Raji (cell line): Measurements from ENCODE around the gene PHF14.

Source experiments
- POLR2A ChIP-seq: IDR thresholded peaks from 2 replicates; pipeline ENCODE4 v1.6.1; 2011; ENCODE audit warnings: low read depth, low read length, control low read depth; ENCODE audit not compliant: insufficient read depth

PHF14 gene

DNA sequence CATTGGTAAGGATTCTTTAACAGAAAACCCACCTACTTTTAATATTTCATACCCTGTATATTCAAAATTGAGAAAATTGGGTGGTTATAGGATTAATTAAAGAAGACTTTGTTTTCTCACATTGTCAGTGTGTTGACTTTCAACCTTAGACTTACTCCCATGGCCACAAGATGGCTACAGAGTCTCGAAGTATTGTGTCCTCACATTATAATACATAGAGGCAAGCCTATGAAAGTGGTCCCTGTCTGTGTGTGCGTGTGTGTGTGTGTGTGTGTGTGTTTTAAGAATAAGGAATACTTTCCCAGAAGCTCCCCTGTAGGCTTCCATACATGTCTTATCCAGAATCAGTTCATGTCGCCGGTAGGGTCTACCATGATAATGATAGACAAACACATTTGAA lies 180.0 kb downstream of the PHF14 start:
- TF ChIP-seq POLR2A, result no peak

GRCh38 chr7:11155883-11156282 lies 182.2 kb downstream of the PHF14 start:
- TF ChIP-seq POLR2A, result no peak

GRCh38 chr7:11161499-11161898 lies 187.8 kb downstream of the PHF14 start:
- TF ChIP-seq POLR2A, result no peak

DNA sequence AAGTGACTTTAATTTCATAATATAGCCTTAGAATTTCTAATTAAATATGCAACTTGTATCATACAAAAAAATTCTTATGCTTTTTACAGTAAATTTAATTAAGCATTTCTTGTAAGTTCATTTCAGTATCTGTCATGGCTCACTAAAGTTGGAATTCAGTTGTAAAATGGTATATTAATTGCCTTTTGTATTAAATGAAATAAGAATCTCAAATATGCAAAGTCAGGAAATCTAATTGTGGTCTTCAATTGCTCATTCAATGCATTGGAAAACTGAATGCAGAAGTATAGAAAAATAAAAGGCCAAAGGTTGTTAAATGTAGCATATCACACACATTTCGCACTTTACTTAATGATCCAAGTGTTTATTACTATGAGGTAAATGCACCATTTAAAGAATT lies 189.5 kb downstream of the PHF14 start:
- no peak for TF ChIP-seq POLR2A

DNA sequence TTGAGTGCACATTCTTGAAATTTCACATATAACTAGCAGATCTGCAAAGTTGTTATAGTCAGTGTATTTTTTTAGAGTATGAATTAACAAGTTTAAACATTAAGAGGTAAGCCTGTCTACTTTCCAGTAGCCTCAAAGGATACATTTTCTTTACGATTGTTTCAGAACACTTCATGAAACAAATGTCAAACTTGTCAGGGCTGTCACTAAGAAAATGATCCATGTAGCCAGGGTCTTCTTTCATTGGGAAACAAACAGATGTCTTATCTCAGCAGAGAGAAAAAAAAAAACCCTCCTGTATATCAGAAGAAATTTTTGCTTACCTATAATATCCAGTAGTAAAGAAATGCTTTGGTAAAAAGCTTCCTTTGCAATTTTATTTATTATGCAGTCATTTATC lies 192.4 kb downstream of the PHF14 start:
- TF ChIP-seq POLR2A, result no peak

DNA sequence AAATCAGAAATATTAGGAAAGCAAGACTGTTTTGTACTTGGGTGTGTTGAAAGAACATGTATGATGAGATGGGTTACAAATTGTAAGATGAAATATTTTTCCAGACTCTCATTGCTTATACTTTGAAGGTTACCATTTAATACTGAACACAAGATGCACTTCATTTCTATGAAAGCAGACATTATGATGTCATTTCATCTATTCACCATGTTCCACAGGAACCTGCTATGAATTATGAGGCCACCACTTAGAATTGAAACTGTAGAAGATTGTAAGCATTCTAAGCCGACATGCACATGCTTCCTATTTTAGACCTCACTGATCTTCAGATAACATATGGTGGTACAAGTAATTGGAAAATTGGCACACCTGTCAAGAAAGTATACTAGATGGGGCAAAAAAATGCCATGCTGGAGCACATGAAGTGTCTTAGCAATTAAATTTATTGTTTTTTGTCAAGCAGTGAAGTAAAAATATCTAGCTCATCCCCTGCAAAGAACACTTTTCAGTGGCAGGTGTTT lies 195.0 kb downstream of the PHF14 start:
- no peak for TF ChIP-seq POLR2A

- no peak for TF ChIP-seq POLR2A
Observed at GRCh38 chr7:11170175-11170574, 196.5 kb downstream of the PHF14 start.

- TF ChIP-seq POLR2A, result no peak
Observed at GRCh38 chr7:11170863-11171568, 197.3 kb downstream of the PHF14 start.

DNA sequence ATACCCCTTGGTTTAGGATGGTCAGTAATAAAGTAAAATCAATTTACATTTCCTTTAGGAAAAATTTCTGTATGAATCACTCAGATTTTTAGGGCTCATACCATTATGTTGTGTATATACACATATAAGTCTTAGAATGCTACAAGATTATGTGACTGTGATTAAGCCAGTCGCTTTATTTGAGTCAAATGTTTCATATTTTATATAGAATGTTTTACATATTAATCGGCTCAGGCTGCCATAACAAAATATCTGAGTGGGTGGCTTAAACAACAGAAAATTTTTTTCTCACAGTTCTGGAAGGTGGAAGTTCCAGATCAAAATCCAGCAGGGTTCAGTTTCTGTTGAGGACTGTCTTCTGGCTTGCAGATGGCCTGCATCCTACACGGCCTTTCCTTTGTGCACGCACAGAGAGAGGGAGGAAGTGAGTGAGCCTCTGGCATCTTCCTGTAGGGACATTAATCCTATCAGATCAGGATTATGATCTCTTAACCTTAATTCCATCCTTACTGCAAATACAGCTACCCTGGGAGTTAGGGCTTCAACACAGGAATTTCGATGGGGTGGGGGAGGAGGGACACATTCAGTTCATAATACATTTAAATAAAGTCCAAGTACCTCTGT lies 198.0 kb downstream of the PHF14 start:
- no peak for TF ChIP-seq POLR2A

DNA sequence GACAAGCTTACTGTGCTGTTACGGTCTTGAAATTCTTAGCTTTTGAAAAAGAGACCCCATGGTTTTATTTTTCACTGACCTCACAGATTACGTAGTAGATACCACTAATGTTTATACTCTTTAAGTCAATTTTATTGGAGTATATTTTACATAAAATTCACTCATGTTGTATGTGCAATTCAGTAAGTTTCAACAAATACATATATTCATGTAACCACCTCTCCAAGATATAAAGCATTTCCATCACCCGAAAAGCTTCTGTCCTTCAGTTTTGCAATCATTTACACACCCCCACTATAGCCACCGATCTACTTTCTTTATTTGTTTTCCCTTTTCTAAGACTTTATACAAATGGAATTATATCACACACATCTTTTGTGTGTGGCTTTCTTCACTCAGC lies 199.2 kb downstream of the PHF14 start:
- no peak for TF ChIP-seq POLR2A

DNA sequence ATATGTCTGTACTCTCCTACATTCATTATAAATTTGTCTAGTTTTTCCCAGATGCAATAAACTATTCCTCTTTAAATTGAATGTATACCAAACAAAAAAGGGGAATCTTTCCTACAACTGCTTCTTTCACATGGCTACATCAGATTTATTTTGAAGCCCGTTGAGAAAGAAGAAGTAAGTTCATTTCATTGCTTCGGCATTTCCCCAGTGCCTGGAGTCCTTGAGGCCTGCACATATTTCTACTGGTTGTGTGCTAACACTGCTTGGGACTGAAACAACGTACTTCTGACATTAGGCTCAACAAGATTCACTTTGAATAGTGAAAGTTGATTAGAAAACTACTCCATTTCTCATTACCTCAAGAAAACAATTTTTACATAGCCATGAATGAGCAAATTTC lies 201.7 kb downstream of the PHF14 start:
- TF ChIP-seq POLR2A, result no peak

DNA sequence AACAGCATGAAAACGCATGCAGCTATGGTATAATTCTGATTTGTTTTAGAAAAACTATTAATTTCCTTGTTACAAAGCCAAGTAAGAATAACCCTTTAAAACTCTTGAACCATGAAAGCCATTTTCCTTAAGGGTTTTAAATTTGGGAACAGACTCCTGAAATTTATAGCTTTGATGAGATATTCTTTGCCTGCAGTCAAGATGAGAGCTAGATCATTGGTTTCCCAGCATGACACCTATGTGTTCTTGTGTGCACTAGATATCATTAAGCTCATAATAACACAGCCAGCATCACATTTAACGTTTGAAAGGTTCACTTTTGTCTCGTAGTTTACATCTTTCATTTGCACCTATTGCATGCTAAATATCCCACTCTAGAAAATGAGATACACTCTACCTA lies 202.2 kb downstream of the PHF14 start:
- no peak for TF ChIP-seq POLR2A

DNA sequence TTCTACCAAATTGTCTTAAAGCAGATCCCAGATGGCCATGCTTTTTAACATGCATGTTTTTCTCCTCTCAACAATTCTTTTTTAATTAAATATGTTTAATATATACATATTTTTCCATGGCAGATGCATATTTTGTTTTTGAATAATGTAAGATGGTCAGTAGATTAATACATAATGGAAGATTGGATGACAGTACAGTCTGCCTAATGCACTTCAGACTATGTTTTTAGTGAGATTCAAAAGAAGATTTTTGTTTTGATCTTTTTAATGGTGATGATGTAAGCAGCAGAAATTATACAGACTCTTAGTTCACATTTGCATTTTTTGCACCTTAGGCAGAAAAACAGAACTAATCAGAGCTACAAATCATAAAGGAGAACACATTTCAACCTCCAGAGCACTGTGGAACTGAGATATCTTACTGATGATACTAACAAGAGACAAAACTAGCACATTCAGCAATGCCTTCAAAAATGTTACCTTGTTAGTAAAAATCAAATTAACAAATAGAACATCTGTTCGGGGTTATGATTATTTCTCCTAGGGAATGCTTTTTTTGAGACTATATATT lies 203.4 kb downstream of the PHF14 start:
- no peak for TF ChIP-seq POLR2A

DNA sequence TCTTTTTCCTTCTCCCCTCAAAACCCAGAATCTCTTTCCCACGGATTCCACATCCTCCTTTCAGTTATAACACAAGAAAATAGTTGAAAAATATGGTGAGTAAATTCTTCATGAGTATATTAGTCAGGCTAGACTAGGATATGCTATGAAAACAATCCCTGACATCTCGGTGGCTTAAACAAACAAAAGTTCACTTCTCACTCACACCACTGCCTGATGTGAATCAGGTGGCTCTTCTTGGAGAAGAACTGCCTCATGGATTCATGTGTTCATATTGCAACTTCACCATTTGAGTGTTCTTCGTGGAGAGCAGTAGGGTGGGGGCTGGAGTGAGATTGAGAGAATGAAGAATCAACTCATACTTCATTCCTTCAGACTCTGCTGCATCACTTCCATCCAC lies 204.1 kb downstream of the PHF14 start:
- TF ChIP-seq POLR2A, result no peak

GRCh38 chr7:11181590-11181989 lies 207.9 kb downstream of the PHF14 start:
- TF ChIP-seq POLR2A, result no peak

- TF ChIP-seq POLR2A, result no peak
Observed at GRCh38 chr7:11182736-11183135, 209.1 kb downstream of the PHF14 start.
